Measurements from ENCODE around the gene RALGAPA1.

GRCh38 chr14:35747379-35747778, 61.7 kb downstream of the RALGAPA1 start:
- TF ChIP-seq EZH2 (IDR thresholded peaks at IDR 0.05; ENCODE audit: borderline replicate concordance, low read length), result no peak
- TF ChIP-seq, protein P1, sequence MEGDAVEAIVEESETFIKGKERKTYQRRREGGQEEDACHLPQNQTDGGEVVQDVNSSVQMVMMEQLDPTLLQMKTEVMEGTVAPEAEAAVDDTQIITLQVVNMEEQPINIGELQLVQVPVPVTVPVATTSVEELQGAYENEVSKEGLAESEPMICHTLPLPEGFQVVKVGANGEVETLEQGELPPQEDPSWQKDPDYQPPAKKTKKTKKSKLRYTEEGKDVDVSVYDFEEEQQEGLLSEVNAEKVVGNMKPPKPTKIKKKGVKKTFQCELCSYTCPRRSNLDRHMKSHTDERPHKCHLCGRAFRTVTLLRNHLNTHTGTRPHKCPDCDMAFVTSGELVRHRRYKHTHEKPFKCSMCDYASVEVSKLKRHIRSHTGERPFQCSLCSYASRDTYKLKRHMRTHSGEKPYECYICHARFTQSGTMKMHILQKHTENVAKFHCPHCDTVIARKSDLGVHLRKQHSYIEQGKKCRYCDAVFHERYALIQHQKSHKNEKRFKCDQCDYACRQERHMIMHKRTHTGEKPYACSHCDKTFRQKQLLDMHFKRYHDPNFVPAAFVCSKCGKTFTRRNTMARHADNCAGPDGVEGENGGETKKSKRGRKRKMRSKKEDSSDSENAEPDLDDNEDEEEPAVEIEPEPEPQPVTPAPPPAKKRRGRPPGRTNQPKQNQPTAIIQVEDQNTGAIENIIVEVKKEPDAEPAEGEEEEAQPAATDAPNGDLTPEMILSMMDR (IDR thresholded peaks at IDR 0.05; ENCODE audit: low read length), result no peak
